ENCODE measurements around the gene IFI35. TPM values are rescaled to one million over a fixed set of nuclear protein-coding genes. Genes with fewer than 3 reads are reported as not detected.

Gene IFI35
- 18.7 to 21.2 TPM (median 18.8 TPM) in 5 replicates for total RNA-seq (2022; extraction: Qiagen RNA extraction)

DNA sequence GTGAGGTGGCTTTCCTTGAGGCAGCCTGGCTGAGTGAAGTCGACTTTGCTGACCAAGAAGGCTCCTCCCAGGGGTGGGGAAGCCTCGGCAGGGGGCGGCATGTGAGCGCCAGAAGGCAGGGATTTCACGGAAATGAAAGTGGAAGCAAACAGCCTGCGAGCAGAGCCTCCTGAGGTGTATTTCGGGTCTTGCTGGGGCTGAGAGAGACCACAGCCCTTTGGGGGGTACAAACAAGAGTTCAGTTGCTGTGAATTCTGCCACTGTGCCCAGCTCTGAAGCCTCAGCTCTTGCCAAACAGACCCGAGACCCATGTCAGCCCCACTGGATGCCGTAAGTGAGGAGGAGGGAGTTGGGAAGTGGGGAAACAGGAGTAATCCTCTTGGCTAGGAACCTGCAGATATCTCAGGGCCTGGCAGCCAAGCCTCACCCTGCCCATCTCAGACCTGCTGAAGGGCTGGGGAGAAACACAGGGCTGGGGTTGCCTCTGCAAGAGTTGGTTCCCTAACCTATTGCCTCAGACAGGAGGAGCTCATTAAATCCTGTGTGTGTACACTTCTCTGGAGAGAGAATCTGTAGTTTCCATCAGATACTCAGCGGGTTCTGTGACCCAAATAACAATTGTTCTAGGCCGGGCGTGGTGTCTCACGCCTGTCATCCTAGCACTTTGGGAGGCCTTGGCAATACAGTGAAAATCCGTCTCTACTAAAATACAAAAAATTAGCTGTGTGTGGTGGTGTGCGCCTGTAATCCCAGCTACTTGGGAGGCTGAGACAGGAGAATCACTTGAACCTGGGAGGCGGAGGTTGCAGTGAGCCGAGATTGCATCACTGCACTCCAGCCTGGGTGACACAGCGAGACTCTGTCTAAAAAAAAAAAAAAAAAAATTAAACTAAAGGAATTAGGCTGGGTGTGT lies at the start of gene IFI35:
TSS of gene IFI35 (plus strand) at position 146 of the 913 bp plus-strand sequence. CDS start at position 310, 164 bp downstream.

DNA sequence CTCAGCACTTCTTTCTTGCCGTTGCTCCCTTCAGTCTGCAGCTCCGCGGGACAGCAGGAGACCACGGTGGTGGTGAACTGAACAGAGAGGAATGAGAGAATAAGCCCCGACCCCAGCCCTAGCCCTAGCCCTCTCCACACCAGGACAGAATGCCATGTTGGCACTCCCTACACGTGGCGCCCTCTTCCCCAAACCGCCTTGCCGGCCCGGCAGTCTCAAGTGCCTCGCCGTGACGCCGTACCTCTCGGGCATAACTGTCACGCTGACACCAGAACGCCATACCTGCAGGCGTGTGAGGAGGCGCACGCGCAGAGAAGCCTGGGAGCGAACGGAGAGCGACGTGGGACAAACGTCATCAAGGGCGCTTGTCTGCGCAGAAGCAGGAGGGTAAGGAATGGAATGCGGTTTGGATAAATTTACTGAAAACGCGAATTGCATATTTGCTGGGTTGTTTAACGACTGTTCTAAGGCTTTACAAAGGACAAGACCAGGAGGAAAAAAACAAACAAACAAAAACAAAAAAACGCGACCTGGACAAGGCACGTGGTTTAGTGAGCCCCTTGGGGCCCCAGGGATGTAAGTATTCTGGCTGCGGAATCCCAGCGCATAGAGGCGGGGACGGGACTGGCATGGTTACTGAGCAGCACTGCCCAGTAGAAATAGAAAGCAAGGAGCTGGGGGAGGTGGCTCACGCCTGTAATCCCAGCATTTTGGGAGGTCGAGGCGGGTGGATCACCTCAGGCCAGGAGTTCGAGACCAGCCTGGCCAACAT lies 42.2 kb upstream of the IFI35 start, which contains the start of gene AARSD1:
TSS of gene AARSD1 (minus strand) at position 294 of the 772 bp plus-strand sequence. CDS start at position 280, 14 bp downstream.

DNA sequence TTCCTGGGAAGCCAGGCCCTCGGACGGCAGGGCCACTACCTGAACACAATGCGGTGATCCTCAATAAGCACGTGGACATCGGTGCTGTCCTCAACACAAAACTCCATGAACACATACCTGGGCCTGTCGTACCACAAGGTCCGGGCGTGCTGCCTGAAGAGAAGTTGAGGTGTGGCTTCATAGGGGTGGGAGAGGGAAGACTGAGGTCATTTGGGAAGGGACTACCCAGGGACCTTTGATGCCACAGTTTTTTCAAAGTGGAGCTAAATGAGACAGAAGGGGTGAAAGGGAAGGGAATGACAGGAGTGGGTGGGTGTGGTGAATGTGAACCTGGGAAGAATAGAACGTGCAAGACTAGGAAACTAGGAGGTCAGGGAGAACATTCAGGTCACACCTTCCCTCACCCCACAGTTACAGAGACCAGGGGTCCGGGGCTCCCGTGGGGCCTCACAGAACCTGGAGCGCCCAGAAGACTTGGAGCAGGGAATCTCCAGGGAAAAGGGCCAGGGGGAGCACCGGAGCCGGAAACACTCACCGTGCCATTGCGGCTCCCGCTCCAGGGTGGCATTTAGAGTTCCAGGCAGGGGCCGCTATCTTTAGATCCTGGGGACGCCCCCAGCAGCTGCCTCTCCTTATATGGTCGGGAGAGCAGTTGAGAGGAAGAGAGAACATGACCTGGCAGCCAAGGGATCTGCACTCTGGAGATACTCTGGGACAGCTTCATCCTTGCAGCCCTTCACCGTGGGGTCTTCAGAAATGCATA lies 26.9 kb upstream of the IFI35 start, which contains the start of gene PTGES3L:
TSS of gene PTGES3L (minus strand) at position 570 of the 763 bp plus-strand sequence. CDS start at position 543, 27 bp downstream.

DNA sequence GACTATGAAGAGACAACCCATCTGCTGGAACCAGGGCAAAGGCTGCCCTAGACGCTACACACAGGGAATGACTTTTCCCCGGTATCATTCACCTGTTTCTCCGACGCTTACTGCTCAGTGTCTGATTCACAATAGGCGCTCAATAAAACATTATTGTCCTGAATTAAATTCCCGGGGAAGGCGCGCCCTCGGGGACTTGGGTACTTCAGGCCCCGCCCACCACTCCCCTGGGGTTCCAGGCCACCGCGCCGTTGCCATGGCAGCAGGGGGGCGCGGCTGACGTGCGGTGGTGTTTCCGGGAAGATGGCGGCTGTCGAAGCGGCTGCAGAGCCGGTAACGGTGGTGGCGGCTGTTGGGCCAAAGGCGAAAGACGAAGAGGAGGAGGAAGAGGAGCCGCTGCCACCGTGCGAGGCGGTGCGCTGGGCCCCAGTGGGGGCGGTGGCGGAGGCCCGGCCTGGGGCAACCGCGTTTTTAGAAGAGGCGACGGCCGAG lies 26.3 kb upstream of the IFI35 start, which contains the start of gene RUNDC1:
TSS of gene RUNDC1 (plus strand) at position 292 of the 492 bp plus-strand sequence. CDS start at position 304, 12 bp downstream.

DNA sequence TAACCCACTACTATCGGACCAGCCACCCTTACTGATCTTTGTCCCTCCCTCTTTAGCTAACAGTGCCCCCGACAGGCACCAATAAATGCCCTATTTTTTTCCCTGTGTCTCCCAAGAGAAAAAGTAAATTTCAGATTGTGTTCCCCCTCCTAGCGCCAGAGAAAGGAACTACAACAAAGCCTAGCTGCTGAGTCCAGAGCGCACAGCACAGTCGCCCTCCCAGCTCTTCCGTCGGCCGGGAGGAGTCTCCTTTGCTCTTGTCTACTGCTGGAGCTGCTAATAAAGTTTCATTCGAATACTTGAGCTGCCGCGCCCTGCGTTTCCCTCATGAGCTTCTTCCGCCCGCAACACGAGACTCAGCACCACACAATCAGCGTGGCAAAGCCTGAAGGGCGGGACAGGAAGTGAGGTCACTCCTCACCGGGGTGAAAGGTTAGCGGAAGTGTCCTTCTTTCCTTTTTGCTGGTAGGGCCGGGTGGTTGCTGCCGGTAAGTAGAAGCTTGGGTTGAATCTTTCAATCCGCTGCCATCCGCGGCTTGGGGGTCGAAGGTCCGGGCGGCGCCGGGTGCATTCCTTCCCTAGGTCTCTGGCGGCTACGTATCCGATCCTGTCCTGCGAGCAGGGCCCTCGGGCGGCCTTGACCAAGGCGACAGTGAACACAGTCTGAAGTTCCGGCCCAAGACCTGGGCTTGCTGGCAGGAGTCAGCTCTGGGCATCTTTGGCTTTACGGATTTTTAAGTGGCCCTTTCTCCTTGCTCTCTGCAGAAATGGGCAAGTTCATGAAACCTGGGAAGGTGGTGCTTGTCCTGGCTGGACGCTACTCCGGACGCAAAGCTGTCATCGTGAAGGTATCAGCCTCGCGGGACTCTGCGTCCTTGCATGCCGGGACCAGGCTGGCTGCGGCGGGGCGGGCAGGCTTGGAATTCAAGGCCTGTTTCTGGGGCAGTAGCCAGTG lies 8.3 kb upstream of the IFI35 start, which contains the start of gene RPL27:
TSS of gene RPL27 (plus strand) at position 436 of the 955 bp plus-strand sequence. CDS start at position 768, 332 bp downstream.

DNA sequence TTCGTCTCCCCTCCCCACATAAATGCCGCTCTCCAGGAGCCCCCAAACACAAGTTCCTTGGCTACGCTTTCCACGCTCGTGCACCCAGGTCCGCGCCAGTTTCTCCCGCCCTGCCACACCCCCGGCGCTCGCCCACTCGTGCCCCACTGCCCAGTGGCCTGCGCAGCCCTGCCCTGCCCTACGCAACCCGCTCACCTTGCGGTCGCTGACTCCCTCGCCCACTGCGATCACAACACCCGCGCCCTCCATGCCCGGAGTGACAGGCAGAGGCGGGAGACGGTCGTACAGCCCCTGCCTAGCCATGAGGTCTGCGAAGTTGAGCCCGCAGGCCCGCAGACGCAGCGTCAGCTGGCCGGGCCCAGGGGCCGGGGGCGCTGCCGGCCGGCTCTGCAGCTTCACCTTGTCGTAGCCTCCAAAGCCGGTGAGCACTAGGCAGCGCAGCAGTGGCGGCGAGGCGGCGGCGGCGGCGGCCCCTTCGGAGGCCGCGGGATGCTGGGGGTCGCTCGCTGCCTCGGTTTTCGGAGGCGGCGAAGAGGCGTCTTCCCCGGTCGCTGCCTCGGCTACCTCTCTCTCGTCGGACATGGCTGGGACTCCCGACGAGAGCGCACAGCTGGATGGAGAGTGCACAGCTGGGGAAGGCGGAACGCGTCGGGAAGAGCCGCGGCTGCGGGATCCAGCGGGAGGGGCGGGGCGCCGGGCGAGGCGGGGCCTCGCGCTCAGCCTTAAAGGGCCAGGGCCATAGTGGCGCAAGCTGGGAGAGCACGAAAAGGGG lies 15.3 kb downstream of the IFI35 start, which contains the start of gene VAT1:
TSS of gene VAT1 (minus strand) at position 645 of the 772 bp plus-strand sequence. CDS start at position 582, 63 bp downstream.

DNA sequence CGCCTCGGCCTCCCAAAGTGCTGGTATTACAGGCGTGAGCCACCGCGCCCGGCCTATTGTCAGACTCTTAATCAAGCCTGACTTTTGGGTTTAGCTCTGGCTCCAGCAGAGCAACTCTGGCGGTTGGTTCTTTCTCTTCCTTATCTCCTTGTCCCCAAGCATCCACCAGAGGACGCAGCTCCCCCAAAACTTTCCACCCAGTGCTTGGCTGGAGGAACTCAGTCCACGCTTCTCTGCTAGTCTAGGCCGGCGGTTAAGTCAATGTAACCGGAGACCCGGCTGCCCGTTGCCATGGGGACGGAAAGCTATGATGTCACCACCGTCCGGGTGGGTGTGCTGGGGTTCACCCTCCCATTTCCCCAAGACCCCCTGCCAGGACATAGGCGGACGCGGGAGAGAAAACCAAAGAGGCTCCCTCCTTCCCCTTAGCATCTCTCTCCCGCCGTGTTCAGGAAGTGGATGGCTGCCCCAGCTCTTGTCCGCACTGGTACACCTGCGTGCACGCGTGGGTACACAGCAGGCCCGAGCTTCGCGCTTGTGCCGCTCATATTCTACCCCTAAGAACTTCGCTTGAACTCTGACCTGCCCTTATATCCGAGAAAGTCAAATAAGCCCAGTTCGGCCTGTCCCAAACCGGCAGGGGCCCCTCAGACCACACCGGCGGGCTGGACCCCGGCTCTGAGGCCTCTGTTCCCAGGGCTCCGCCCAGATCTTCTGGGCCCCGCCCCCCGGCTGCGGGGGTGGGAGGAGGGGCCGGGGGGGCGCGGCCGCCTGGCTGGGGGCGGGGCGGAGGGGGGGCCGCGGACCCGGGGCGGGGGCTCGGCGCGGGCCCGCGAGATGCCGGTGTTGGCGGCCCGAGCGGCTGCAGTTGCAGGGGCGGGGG lies 18.1 kb downstream of the IFI35 start, which contains the start of gene RND2:
TSS of gene RND2 (plus strand) at position 825 of the 883 bp plus-strand sequence. CDS start 117 bp downstream, outside the sequence.

Other genes starting within 250 kb of the IFI35 start
- 0.63 to 1.7 TPM (median 0.90 TPM) in 5 replicates for gene RAMP2, start 245.6 kb upstream of the IFI35 start, total RNA-seq (2022; extraction: Qiagen RNA extraction)
- 119 to 142 TPM (median 124 TPM) in 5 replicates for gene VPS25, start 233.3 kb upstream of the IFI35 start, total RNA-seq (2022; extraction: Qiagen RNA extraction)
- gene WNK4, start 226.2 kb upstream of the IFI35 start, total RNA-seq (2022; extraction: Qiagen RNA extraction), result 1.1 to 1.8 TPM (median 1.3 TPM) in 5 replicates
- 120 to 140 TPM (median 127 TPM) in 5 replicates for gene COA3, start 208.1 kb upstream of the IFI35 start, total RNA-seq (2022; extraction: Qiagen RNA extraction)
- gene CNTD1, start 207.9 kb upstream of the IFI35 start, total RNA-seq (2022; extraction: Qiagen RNA extraction), result 0.10 TPM in 1 of 5 replicates, not detected in the others
- gene BECN1, start 182.5 kb upstream of the IFI35 start, total RNA-seq (2022; extraction: Qiagen RNA extraction), result 76.5 to 95.0 TPM (median 81.2 TPM) in 5 replicates
- 226 to 265 TPM (median 232 TPM) in 5 replicates for gene PSME3, start 173.4 kb upstream of the IFI35 start, total RNA-seq (2022; extraction: Qiagen RNA extraction)
- gene AOC2, start 162.2 kb upstream of the IFI35 start, total RNA-seq (2022; extraction: Qiagen RNA extraction), result 1.7 to 2.7 TPM (median 1.8 TPM) in 5 replicates
- 1.1 to 2.0 TPM (median 1.4 TPM) in 5 replicates for gene AOC3, start 155.6 kb upstream of the IFI35 start, total RNA-seq (2022; extraction: Qiagen RNA extraction)
- not detected in 5 replicates for gene G6PC1, start 106.0 kb upstream of the IFI35 start, total RNA-seq (2022; extraction: Qiagen RNA extraction)
- gene AARSD1, start 42.3 kb upstream of the IFI35 start, total RNA-seq (2022; extraction: Qiagen RNA extraction), result 54.2 to 63.4 TPM (median 55.0 TPM) in 5 replicates
- 0.45 to 1.3 TPM (median 1.1 TPM) in 5 replicates for gene PTGES3L, start 26.7 kb upstream of the IFI35 start, total RNA-seq (2022; extraction: Qiagen RNA extraction)
- 18.3 to 23.4 TPM (median 21.1 TPM) in 5 replicates for gene RUNDC1, start 26.2 kb upstream of the IFI35 start, total RNA-seq (2022; extraction: Qiagen RNA extraction)
- gene RPL27, start 8.4 kb upstream of the IFI35 start, total RNA-seq (2022; extraction: Qiagen RNA extraction), result 2,842 to 4,004 TPM (median 3,048 TPM) in 5 replicates
- 205 to 250 TPM (median 230 TPM) in 5 replicates for gene VAT1, start 15.6 kb downstream of the IFI35 start, total RNA-seq (2022; extraction: Qiagen RNA extraction)
- gene RND2, start 18.4 kb downstream of the IFI35 start, total RNA-seq (2022; extraction: Qiagen RNA extraction), result 0.11 to 0.19 TPM (median 0.16 TPM) in 5 replicates
- 19.7 to 25.4 TPM (median 24.1 TPM) in 5 replicates for gene BRCA1, start 118.6 kb downstream of the IFI35 start, total RNA-seq (2022; extraction: Qiagen RNA extraction)
- 31.4 to 41.4 TPM (median 40.8 TPM) in 5 replicates for gene NBR1, start 164.4 kb downstream of the IFI35 start, total RNA-seq (2022; extraction: Qiagen RNA extraction)
- 0.75 to 1.6 TPM (median 1.1 TPM) in 5 replicates for gene TMEM106A, start 205.1 kb downstream of the IFI35 start, total RNA-seq (2022; extraction: Qiagen RNA extraction)
- not detected in 5 replicates for gene CCDC200, start 221.8 kb downstream of the IFI35 start, total RNA-seq (2022; extraction: Qiagen RNA extraction)
- gene RNU2-1, start 227.2 kb downstream of the IFI35 start, total RNA-seq (2022; extraction: Qiagen RNA extraction), result not detected in 5 replicates

All from A549 treated with Mapracorat at 1 μM for 4 hours (cell line).